ENCODE results near the gene TNFRSF9.

GRCh38 chr1:7878027-7878426 lies 62.6 kb downstream of the TNFRSF9 start:
- TF ChIP-seq POLR2AphosphoS5 (IDR thresholded peaks at IDR 0.05) (no peak), CTCF (IDR thresholded peaks at IDR 0.05) (no peak)

Measured in stomach (tissue), 4 donors.